ENCODE results near the gene NAPG.
"Not testable (repeated sequence)": the region's sequence is repeated elsewhere in the genome, so short reads cannot be mapped to it uniquely, and the experiment has no call there.

NAPG gene

DNA sequence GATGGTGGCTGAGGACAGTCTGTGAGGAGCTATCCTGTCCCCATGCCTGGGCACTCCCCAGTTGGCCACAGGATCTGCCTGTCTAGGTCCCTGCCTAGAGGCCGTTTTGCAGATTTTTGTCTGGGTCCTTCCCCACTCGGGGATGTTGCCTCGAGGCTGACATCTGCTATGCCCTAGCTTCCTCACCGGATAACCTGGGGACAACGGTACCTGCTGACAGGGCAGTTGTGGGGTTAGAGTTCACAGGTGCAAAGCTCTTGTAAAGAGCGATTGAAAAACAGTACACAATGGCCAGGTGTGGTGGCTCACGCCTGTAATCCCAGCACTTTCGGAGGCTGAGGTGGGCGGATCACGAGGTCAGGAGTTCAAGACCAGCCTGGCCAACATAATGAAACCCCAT lies 30.4 kb downstream of the NAPG start:
- DNase-seq, result not testable (repeated sequence)

GRCh38 chr18:10557085-10557677 lies 31.4 kb downstream of the NAPG start:
- DNase-seq, result no peak

- no peak for DNase-seq
Measured at GRCh38 chr18:10558243-10558966, 32.6 kb downstream of the NAPG start.

GRCh38 chr18:10558967-10559298 lies 33.1 kb downstream of the NAPG start:
- DNase-seq, result no peak

DNA sequence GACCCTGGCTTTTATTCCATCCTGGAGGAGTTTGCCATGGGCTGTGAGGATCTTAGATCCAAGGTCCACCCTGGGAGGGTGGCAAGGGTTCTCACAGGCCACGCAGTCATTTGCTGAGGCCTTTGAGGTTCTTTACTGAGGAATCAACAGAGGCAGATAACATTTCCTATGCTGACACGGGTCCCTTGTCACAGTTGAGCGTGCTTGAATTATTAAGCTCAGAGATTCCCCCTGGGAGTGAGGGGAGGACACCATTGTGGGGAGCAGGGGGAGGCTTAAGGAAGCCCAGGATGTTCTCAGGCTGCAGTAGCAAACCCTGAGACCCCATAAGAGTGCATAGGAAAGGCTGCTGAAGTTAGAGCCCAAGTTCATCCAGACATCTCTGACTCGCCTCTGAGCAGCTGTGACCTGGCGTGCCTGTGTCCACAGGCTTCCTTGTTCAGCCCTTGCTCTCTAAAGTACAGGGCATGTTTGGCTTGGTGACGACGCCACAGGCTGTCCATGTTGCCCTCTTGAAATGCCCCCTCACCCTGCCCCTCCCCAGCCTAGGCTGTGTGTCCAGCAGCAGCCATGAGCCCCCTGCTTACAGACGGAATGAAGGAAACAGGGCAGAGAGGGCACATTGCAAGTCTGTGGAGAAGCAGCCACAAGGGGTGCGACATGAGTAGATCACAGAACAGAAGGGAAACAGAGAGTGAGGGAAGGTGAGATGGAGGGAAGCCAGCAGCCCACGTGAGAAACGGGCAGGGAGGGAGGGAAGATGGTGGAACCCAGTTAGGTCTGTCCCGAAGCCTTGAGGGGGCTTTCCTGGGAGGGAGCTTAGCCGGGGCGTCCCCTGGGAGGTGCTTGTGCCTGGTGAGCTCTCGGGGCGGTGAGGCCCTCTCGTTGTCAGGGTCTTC lies 34.0 kb downstream of the NAPG start:
- DNase-seq, result no peak

GRCh38 chr18:10560452-10561045 lies 34.7 kb downstream of the NAPG start:
- peak; percentile 47 for DNase-seq

GRCh38 chr18:10562773-10563160 lies 36.9 kb downstream of the NAPG start:
- no peak for DNase-seq

- DNase-seq, result no peak
Measured at GRCh38 chr18:10563886-10564285, 38.1 kb downstream of the NAPG start.

DNA sequence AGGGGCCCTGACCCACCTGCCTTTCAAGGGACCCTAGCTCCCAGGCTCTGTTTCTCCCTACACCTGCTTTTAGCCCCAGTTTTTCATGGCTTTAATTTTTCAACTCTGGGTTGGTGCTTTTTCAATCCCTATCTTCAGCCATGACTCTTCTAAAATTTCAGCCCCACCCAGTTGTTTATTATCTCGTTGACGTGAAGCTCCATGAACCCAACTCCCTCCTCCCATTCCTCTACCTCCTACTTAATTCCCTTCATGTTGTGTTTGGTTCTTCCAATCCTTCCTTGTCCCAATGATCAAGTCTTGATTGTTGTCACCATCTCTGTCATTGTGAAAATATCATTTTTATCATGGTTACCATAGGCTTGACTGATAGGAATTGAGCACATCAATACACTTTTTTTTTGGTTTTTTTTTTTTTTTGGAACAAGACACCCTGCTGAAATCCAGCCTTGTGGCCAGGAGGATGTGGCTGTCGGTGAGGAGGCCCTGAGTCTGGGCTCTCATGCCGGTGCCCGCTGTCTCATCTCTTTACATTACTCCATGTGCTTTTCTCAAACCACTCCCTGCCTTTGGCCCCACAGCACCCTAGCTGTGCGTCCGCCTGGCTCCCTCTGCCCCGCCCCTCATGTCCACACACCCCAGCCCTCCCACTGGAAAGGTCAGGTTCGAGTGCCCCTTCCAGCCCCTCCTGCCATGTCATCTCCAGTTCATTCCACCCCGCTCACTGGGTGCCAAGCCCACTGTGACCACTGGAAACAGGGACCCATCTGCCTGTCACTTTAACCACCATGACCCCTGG lies 39.3 kb downstream of the NAPG start:
- DNase-seq, result no peak

GRCh38 chr18:10565835-10566234 lies 40.0 kb downstream of the NAPG start:
- no peak for DNase-seq

- no peak for DNase-seq
Measured at GRCh38 chr18:10566390-10566789, 40.6 kb downstream of the NAPG start.

DNA sequence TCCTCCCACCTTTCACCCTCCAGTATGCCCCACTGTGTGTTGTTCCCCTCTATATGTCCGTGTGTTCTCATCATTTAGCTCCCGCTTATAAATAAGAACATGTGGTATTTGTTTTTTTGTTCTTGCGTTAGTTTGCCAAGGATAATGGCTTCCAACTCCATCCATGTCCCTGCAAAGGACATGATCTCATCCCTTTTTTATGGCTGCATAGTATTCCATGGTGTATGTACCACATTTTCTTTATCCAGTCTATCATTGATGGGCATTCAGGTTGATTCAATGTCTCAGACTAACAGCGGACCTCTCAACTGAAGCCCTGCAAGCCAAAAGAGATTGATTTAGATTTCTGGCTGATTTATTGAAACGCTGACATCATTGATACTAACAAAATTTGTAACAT lies 44.1 kb downstream of the NAPG start:
- not testable (repeated sequence) for DNase-seq

DNA sequence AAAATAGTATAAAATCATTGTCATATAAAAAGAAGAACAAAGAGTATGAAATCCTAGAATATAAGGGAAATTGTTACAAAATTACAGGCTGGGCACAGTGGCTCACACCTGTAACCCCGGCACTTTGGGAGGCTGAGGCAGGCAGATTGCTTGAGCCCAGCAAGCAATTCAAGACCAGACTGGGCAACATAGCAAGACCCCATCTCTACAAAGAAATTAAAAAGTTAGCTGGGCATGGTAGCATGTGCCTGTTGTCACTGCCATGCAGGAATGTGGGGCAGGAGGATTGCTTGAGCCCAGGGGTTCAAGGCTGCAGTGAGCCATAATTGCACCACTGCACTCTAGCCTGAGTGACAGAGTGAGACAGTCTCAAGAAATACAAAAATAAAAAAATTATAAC lies 44.8 kb downstream of the NAPG start:
- DNase-seq, result no peak

DNA sequence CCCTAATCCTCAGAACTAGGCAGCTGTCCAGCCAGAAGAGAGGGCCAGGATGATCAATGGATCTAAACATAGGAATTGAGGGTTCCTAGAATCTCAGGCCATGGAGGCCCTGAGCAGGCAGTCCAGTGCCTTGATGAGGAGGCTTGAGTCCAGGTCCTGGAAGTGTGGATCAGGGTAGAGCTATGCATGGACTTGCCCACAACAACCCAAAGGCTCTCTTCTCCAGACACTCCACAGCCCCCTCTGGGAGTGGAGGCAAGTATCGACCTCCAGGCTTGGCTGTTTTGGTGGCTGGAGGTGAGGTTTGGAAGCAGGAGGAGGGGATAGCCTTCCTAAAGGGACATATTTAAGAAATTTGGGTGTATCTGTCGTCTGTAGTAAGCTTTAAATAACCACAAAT lies 45.7 kb downstream of the NAPG start:
- no peak for DNase-seq

- not testable (repeated sequence) for DNase-seq
Measured at GRCh38 chr18:10573261-10573660, 47.4 kb downstream of the NAPG start.

DNA sequence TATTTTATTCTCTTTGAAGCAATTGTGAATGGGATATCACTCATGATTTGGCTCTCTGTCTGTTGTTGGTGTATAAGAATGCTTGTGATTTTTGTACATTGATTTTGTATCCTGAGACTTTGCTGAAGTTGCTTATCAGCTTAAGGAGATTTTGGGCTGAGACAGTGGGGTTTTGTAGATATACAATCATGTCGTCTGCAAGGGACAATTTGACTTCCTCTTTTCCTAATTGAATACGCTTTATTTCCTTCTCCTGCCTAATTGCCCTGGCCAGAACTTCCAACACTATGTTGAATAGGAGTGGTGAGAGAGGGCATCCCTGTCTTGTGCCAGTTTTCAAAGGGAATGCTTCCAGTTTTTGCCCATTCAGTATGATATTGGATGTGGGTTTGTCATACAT lies 48.6 kb downstream of the NAPG start:
- DNase-seq, result not testable (repeated sequence)

- peak; percentile 3 for DNase-seq
Measured at GRCh38 chr18:10577842-10578572, 52.2 kb downstream of the NAPG start.

GRCh38 chr18:10578573-10578899 lies 52.7 kb downstream of the NAPG start:
- DNase-seq, result not testable (repeated sequence)

DNA sequence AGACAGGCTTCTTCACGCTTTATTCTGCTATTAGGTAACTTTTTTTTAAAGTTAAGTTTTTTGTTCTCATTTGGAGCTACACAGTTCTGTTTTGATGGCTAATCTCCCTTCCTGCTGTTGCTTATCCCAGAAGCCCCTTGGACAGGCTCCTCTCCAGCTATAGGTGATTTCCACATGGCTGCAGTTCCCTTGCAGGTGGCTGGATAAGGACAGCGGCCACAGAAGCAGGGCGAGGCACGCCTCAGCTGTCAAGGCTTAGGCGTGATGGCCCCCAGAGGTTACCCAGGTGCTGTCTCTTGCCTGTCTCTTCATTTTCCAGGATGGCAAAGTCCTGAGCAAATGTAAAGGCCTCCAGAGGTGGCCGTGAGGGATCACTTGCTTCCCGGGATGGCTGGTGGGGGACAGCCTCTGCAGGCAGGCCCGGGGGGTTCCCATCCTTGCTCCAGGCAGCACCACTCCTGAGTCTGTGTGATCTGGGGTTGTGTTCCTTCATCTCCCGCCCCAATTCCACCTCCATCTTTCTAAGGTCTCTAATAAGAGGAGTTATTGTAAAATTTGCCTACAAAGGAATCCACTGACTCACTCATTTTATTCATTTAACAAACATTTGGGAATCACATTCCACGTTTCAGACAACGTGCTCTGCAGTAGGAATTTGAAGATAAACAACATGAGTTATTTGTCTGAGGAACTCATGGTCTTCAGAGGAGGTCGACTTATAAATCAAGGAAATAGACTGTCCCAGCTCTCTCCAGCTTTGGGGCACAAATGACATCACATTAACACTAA lies 53.4 kb downstream of the NAPG start:
- DNase-seq, result no peak

DNA sequence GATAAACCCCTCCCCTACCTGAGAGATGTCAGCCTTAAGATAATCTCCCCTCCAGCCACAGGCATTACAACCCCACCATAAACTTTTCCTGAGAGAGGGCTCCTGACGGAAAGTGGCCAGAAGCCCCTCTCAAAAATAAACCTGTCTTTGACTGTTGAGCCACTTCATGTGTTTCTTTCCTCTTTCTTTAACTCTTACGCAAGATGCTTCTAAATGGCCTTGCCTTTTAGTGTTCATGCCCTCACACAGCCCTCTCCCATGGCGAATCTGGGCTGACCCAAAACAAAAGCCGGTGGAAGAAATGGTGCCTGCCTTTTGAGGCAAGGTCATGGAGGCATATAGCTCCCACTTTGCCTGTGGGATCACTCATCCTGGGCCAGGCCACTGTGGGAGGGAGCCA lies 54.4 kb downstream of the NAPG start:
- DNase-seq, result no peak

DNA sequence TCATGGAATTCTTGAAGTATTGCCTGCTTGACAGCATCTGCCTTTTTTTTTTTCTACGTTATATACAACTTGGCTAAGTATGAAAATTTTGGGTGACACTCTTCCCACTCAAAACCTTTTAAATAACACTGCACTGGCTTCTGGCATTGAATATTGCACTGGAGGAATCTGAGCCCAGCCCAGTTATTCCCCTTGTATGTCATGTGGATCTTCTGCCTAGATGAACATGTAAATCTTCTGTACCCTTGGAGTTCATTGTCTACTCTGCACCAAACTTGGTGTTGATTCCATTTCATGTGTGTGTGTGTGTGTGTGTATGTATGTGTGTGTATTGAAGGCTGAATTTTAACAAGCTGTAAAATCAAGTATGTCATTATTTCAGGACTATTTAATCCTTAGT lies 59.4 kb downstream of the NAPG start:
- DNase-seq, result no peak

Measured in CD4-positive, alpha-beta T cell treated with Interleukin-21 for 1 hour (primary cell).